Measurements from ENCODE around the gene ALDH1L2. TPM values are rescaled to one million over a fixed set of nuclear protein-coding genes. Genes with fewer than 3 reads are reported as not detected.
"Not testable (repeated sequence)": the region's sequence is repeated elsewhere in the genome, so short reads cannot be mapped to it uniquely, and the experiment has no call there.

Gene ALDH1L2
- total RNA-seq, 1 donor = under 0.01 TPM

- H3K9me3 ChIP-seq (ENCODE audit: low read depth, low read length) = not testable (repeated sequence)
Observed at GRCh38 chr12:105095338-105095737, 11.1 kb upstream of the ALDH1L2 start.

GRCh38 chr12:105092336-105092735 is 8.1 kb upstream of the ALDH1L2 start:
- H3K4me1 ChIP-seq (ENCODE audit: insufficient read depth, low read length) = no peaks in the 10 kb centered on the region
- H3K27me3 ChIP-seq (ENCODE audit: insufficient read depth, low read length) = peaks cover 6% of the 10 kb centered on the region
- no peak overlapping the region for H3K4me3 ChIP-seq (ENCODE audit: low read length)
- no peaks in the 10 kb centered on the region for H3K9me3 ChIP-seq (ENCODE audit: low read depth, low read length)

More at GRCh38 chr12:105095338-105095737, 11.1 kb upstream of the ALDH1L2 start:
- H3K4me3 ChIP-seq (ENCODE audit: low read length); H3K4me1 ChIP-seq (ENCODE audit: insufficient read depth, low read length); H3K27me3 ChIP-seq (ENCODE audit: insufficient read depth, low read length): not testable (repeated sequence)

GRCh38 chr12:105091476-105092206 is 7.4 kb upstream of the ALDH1L2 start:
- Histone ChIP-seq H3K27me3 (ENCODE audit: insufficient read depth, low read length) (peaks cover 6% of the 10 kb centered on the region), H3K4me1 (ENCODE audit: insufficient read depth, low read length) (no peaks in the 10 kb centered on the region), H3K4me3 (ENCODE audit: low read length) (no peak overlapping the region)

GRCh38 chr12:105090361-105090760 is 6.1 kb upstream of the ALDH1L2 start:
- Histone ChIP-seq H3K27me3 (ENCODE audit: insufficient read depth, low read length) (peaks cover 6% of the 10 kb centered on the region), H3K9me3 (ENCODE audit: low read depth, low read length) (no peaks in the 10 kb centered on the region), H3K4me3 (ENCODE audit: low read length) (no peak overlapping the region), H3K4me1 (ENCODE audit: insufficient read depth, low read length) (no peaks in the 10 kb centered on the region)

More at GRCh38 chr12:105091476-105092206, 7.4 kb upstream of the ALDH1L2 start:
- H3K9me3 ChIP-seq (ENCODE audit: low read depth, low read length) = no peaks in the 10 kb centered on the region

GRCh38 chr12:105089817-105090216 is 5.6 kb upstream of the ALDH1L2 start:
- H3K4me1 ChIP-seq (ENCODE audit: insufficient read depth, low read length) = no peaks in the 10 kb centered on the region
- H3K4me3 ChIP-seq (ENCODE audit: low read length) = no peak overlapping the region
- H3K27me3 ChIP-seq (ENCODE audit: insufficient read depth, low read length) = peaks cover 6% of the 10 kb centered on the region
- no peaks in the 10 kb centered on the region for H3K9me3 ChIP-seq (ENCODE audit: low read depth, low read length)

- H3K27me3 ChIP-seq (ENCODE audit: insufficient read depth, low read length) = peaks cover 16% of the 10 kb centered on the region
- no peak overlapping the region for H3K4me3 ChIP-seq (ENCODE audit: low read length)
Observed at GRCh38 chr12:105085501-105085900, 1.2 kb upstream of the ALDH1L2 start.

GRCh38 chr12:105083551-105084105 is 630 bp downstream of the ALDH1L2 start:
- Histone ChIP-seq H3K9me3 (ENCODE audit: low read depth, low read length) (no peaks in the 10 kb centered on the region), H3K4me3 (ENCODE audit: low read length) (peak overlapping the region; percentile 25), H3K4me1 (ENCODE audit: insufficient read depth, low read length) (peaks cover 9% of the 10 kb centered on the region), H3K27me3 (ENCODE audit: insufficient read depth, low read length) (peaks cover 16% of the 10 kb centered on the region)

More at GRCh38 chr12:105085501-105085900, 1.2 kb upstream of the ALDH1L2 start:
- H3K9me3 ChIP-seq (ENCODE audit: low read depth, low read length) = no peaks in the 10 kb centered on the region
- peaks cover 9% of the 10 kb centered on the region for H3K4me1 ChIP-seq (ENCODE audit: insufficient read depth, low read length)

- peaks cover 16% of the 10 kb centered on the region for H3K27me3 ChIP-seq (ENCODE audit: insufficient read depth, low read length)
- H3K4me1 ChIP-seq (ENCODE audit: insufficient read depth, low read length) = peaks cover 9% of the 10 kb centered on the region
- H3K4me3 ChIP-seq (ENCODE audit: low read length) = no peak overlapping the region
- H3K9me3 ChIP-seq (ENCODE audit: low read depth, low read length) = no peaks in the 10 kb centered on the region
Observed at GRCh38 chr12:105083031-105083430, 1.2 kb downstream of the ALDH1L2 start.

- H3K9me3 ChIP-seq (ENCODE audit: low read depth, low read length) = no peaks in the 10 kb centered on the region
Observed at GRCh38 chr12:105078712-105079570, 5.3 kb downstream of the ALDH1L2 start.

GRCh38 chr12:105077435-105077834 is 6.8 kb downstream of the ALDH1L2 start:
- no peaks in the 10 kb centered on the region for H3K9me3 ChIP-seq (ENCODE audit: low read depth, low read length)
- H3K4me3 ChIP-seq (ENCODE audit: low read length) = no peak overlapping the region
- no peaks in the 10 kb centered on the region for H3K4me1 ChIP-seq (ENCODE audit: insufficient read depth, low read length)
- peaks cover 4% of the 10 kb centered on the region for H3K27me3 ChIP-seq (ENCODE audit: insufficient read depth, low read length)

More at GRCh38 chr12:105078712-105079570, 5.3 kb downstream of the ALDH1L2 start:
- peaks cover 16% of the 10 kb centered on the region for H3K27me3 ChIP-seq (ENCODE audit: insufficient read depth, low read length)
- H3K4me3 ChIP-seq (ENCODE audit: low read length) = no peak overlapping the region
- peaks cover 6% of the 10 kb centered on the region for H3K4me1 ChIP-seq (ENCODE audit: insufficient read depth, low read length)

GRCh38 chr12:105076913-105077312 is 7.3 kb downstream of the ALDH1L2 start:
- Histone ChIP-seq H3K9me3 (ENCODE audit: low read depth, low read length) (no peaks in the 10 kb centered on the region), H3K4me1 (ENCODE audit: insufficient read depth, low read length) (no peaks in the 10 kb centered on the region), H3K27me3 (ENCODE audit: insufficient read depth, low read length) (no peaks in the 10 kb centered on the region), H3K4me3 (ENCODE audit: low read length) (no peak overlapping the region)

GRCh38 chr12:105076098-105076497 is 8.2 kb downstream of the ALDH1L2 start:
- no peaks in the 10 kb centered on the region for H3K4me1 ChIP-seq (ENCODE audit: insufficient read depth, low read length)
- no peaks in the 10 kb centered on the region for H3K27me3 ChIP-seq (ENCODE audit: insufficient read depth, low read length)
- no peak overlapping the region for H3K4me3 ChIP-seq (ENCODE audit: low read length)
- no peaks in the 10 kb centered on the region for H3K9me3 ChIP-seq (ENCODE audit: low read depth, low read length)

- no peaks in the 10 kb centered on the region for H3K27me3 ChIP-seq (ENCODE audit: insufficient read depth, low read length)
- H3K4me1 ChIP-seq (ENCODE audit: insufficient read depth, low read length) = no peaks in the 10 kb centered on the region
- H3K4me3 ChIP-seq (ENCODE audit: low read length) = no peak overlapping the region
- H3K9me3 ChIP-seq (ENCODE audit: low read depth, low read length) = no peaks in the 10 kb centered on the region
Observed at GRCh38 chr12:105072888-105073488, 11.3 kb downstream of the ALDH1L2 start.

- H3K4me3 ChIP-seq (ENCODE audit: low read length) = no peak overlapping the region
- H3K9me3 ChIP-seq (ENCODE audit: low read depth, low read length) = no peaks in the 10 kb centered on the region
- no peaks in the 10 kb centered on the region for H3K4me1 ChIP-seq (ENCODE audit: insufficient read depth, low read length)
- no peaks in the 10 kb centered on the region for H3K27me3 ChIP-seq (ENCODE audit: insufficient read depth, low read length)
Observed at GRCh38 chr12:105071981-105072380, 12.3 kb downstream of the ALDH1L2 start.

All from mononuclear cell (primary cell).